ENCODE measurements around the gene NR5A2. TPM values are rescaled to one million over a fixed set of nuclear protein-coding genes. Genes with fewer than 3 reads are reported as not detected.

NR5A2 gene
- total RNA-seq, 4 donors from 2014 or later = 3.7 to 19.1 (median 11.3) TPM

DNA sequence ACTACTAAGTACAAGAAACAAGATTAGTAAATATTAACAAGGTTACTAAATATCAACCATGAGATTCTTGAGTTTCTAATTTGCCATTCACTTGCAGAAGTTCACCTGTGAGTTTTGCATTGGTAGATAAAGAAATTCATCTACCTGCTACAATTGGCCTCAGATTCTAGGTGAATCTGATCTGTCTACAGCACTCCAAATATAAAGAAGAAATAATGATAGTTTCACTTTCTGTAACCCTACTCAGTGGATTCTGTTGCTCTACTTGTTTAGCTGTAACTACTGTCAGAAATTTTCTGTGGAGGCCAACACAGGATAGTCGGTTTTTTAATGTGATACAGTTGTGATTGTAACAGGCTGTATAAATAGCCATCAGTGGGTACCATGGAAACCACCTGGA lies 118.6 kb downstream of the NR5A2 start:
- DNase-seq (ENCODE audit: low spot score) (no peak), ATAC-seq (ENCODE audit: low FRiP score) (no peak)
- TF ChIP-seq CTCF (IDR thresholded peaks at IDR 0.05) = no peak

DNA sequence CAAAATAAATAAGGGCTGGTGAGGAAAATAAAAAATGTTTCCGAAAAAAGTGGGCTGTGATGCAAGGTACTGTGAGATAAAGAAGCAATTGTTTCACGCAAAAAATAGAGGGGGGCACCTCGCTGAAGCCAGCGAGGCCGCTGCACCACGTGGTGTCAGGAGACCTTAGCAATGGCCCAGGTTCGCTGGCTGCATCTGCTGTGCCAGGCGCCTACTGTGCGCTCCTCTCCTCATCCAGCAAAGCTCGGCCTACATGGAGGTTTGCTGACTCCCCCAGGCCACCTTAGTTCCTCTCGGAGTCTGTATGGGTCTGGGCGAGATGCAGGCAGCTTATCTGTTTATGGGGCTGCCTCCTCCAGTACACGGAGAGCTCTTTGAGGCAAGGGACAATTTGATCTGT lies 119.6 kb downstream of the NR5A2 start:
- ATAC-seq (ENCODE audit: low FRiP score) (no peak), DNase-seq (ENCODE audit: low spot score) (no peak)
- no peak for TF ChIP-seq CTCF (IDR thresholded peaks at IDR 0.05)

DNA sequence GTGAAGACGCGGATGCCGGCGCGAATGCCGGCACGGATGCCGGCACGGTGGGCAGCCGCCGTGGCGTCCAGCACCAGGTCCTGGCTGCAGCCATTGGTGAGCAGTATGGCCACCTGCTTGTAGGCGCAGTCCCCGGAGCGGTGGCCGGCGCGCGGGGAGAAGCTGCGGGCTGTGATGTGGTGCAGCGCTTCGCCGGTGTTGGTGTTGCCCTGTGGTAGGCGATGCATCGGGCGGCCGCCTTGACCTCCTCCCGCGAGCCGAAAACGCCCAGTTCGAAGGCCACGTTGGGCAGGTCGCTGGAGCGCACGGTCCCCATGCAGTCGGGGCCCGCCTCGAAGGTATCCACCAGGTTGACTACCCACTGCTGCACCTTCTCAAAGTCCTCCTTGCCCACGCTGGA lies 120.2 kb downstream of the NR5A2 start:
- DNase-seq (ENCODE audit: low spot score) (no peak), ATAC-seq (ENCODE audit: low FRiP score) (no peak)
- no peak for TF ChIP-seq CTCF (IDR thresholded peaks at IDR 0.05)

DNA sequence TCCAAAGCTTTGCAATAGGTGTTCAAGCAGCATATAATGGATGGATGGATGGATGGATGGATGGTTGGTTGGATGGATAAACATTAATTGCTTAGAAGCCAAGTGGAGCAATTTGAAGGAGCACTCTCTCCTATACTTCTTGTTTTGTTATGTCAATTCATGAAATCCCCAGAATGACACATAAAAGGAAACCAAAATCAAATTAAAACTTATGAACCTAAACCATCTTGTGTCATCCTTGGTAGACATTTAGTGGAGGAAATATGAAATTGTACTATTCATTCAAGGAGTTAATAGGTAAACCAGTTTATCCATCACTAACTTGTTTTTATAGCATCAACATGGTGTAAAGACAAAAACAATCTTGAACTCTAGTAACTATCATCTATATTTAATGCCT lies 122.5 kb downstream of the NR5A2 start:
- TF ChIP-seq CTCF (IDR thresholded peaks at IDR 0.05) = no peak
- ATAC-seq (ENCODE audit: low FRiP score) = no peak
- no peak for DNase-seq (ENCODE audit: low spot score)

DNA sequence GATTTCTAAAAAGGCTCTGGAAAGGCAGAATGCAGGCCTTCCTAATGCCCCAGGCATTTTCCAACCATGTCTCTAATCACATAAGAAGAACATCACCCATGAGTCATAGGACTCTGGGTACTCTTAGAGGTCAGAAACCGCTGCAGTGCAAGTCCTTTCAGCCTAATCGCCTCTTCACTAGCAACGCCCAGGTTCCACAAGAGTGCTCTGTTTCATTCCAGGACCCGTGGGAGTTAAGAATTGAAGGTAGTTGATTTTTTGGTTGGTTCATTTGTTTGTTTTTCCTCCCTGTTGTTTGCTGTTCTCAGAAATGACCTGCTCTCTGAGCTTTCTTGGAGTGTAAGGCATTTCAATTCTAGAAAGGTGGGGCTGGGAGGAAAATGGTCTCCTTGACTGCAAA lies 123.2 kb downstream of the NR5A2 start:
- ATAC-seq (ENCODE audit: low FRiP score) (no peak), DNase-seq (ENCODE audit: low spot score) (no peak)
- no peak for TF ChIP-seq CTCF (IDR thresholded peaks at IDR 0.05)

- no peak for TF ChIP-seq CTCF (IDR thresholded peaks at IDR 0.05)
- no peak for DNase-seq (ENCODE audit: low spot score)
- no peak for ATAC-seq (ENCODE audit: low FRiP score)
Measured at GRCh38 chr1:200152336-200152735, 124.8 kb downstream of the NR5A2 start.

- no peak for TF ChIP-seq CTCF (IDR thresholded peaks at IDR 0.05)
- ATAC-seq (ENCODE audit: low FRiP score) = no peak
- DNase-seq (ENCODE audit: low spot score) = no peak
Measured at GRCh38 chr1:200153277-200154055, 126.0 kb downstream of the NR5A2 start.
